ENCODE measurements around the gene ENGASE.

Gene ENGASE

DNA sequence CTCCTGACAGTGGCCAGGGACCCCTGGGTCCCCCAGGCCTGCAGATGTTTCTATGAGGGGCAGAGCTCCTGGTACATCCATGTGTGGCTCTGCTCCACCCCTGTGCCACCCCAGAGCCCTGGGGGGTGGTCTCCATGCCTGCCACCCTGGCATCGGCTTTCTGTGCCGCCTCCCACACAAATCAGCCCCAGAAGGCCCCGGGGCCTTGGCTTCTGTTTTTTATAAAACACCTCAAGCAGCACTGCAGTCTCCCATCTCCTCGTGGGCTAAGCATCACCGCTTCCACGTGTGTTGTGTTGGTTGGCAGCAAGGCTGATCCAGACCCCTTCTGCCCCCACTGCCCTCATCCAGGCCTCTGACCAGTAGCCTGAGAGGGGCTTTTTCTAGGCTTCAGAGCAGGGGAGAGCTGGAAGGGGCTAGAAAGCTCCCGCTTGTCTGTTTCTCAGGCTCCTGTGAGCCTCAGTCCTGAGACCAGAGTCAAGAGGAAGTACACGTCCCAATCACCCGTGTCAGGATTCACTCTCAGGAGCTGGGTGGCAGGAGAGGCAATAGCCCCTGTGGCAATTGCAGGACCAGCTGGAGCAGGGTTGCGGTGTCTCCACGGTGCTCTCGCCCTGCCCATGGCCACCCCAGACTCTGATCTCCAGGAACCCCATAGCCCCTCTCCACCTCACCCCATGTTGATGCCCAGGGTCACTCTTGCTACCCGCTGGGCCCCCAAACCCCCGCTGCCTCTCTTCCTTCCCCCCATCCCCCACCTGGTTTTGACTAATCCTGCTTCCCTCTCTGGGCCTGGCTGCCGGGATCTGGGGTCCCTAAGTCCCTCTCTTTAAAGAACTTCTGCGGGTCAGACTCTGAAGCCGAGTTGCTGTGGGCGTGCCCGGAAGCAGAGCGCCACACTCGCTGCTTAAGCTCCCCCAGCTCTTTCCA lies 25.5 kb upstream of the ENGASE start:
- TF ChIP-seq CTCF (IDR thresholded peaks at IDR 0.05; ENCODE audit: low read depth, low read length, missing control alignments), result no peak
- Histone ChIP-seq H3K27me3 (replicated peaks) (peaks cover 3% of the 10 kb centered on the region), H3K27ac (no peak overlapping the region), H3K36me3 (replicated peaks) (no peaks in the 10 kb centered on the region), H3K4me3 (ENCODE audit: low read depth, low read length) (no peak overlapping the region)
- DNase-seq, result no peak
- in situ Hi-C loops (cut with HindIII; ENCODE audit: low pct_ligation_motif_present, low sequenced_read_pairs), result no loop called here

- no peak overlapping the region for H3K27ac ChIP-seq
- no peak for TF ChIP-seq CTCF (IDR thresholded peaks at IDR 0.05; ENCODE audit: low read depth, low read length, missing control alignments)
- in situ Hi-C loops (cut with HindIII; ENCODE audit: low pct_ligation_motif_present, low sequenced_read_pairs), result no loop called here
These were observed 24.8 kb upstream of the ENGASE start for GRCh38 chr17:79049821-79050220.

GRCh38 chr17:79050551-79050950 lies 24.1 kb upstream of the ENGASE start:
- no peak overlapping the region for H3K27ac ChIP-seq
- no peak for TF ChIP-seq CTCF (IDR thresholded peaks at IDR 0.05; ENCODE audit: low read depth, low read length, missing control alignments)

More at GRCh38 chr17:79049821-79050220, 24.8 kb upstream of the ENGASE start:
- DNase-seq, result no peak
- Histone ChIP-seq H3K36me3 (replicated peaks) (no peaks in the 10 kb centered on the region), H3K27me3 (replicated peaks) (peaks cover 3% of the 10 kb centered on the region), H3K4me3 (ENCODE audit: low read depth, low read length) (no peak overlapping the region)

DNA sequence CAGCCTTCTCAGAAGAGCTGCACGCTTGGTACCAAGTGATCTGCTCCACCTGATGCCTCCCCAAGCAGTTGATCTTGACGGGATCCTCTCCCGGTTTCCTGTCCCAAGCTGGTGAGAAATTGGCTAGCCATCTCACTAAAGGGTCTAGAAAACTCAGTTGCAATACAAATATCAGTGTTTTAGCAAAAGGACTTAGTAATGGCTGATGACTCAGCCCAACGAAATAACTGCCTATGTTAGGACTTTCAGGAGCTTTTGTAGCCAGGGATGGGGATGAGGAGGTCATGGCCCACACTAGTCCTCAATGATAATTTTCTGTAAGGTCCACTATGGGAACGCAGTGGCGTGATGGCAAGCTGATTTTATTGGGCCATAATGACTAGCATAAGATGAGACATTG lies 23.3 kb upstream of the ENGASE start:
- in situ Hi-C loops (cut with HindIII; ENCODE audit: low pct_ligation_motif_present, low sequenced_read_pairs), result no loop called here
- Histone ChIP-seq H3K27ac (no peak overlapping the region), H3K36me3 (replicated peaks) (no peaks in the 10 kb centered on the region), H3K27me3 (replicated peaks) (peaks cover 3% of the 10 kb centered on the region), H3K4me3 (ENCODE audit: low read depth, low read length) (no peak overlapping the region)
- no peak for TF ChIP-seq CTCF (IDR thresholded peaks at IDR 0.05; ENCODE audit: low read depth, low read length, missing control alignments)
- DNase-seq, result no peak

More at GRCh38 chr17:79050551-79050950, 24.1 kb upstream of the ENGASE start:
- no peak overlapping the region for H3K4me3 ChIP-seq (ENCODE audit: low read depth, low read length)
- no peaks in the 10 kb centered on the region for H3K36me3 ChIP-seq (replicated peaks)
- in situ Hi-C loops (cut with HindIII; ENCODE audit: low pct_ligation_motif_present, low sequenced_read_pairs), result no loop called here
- H3K27me3 ChIP-seq (replicated peaks), result peaks cover 3% of the 10 kb centered on the region
- no peak for DNase-seq

DNA sequence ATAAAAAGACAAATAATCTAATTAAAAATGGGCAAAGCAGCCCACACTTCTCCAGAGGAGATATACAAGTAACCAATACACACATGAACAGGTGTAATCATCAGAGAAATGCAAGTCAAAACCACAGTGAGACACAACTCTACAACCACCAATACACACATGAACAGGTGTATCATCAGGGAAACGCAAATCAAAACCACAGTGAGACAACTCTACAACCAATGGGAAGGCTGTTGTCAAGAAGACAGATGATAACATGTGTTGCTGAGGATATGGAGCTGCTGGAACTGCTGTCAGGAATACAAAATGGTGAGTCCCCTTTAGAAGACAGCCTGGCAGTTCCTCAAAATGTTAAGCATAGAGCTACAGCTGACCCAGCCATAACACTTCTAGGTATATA lies 22.5 kb upstream of the ENGASE start:
- H3K4me3 ChIP-seq (ENCODE audit: low read depth, low read length), result no peak overlapping the region
- DNase-seq, result no peak
- no peak for TF ChIP-seq CTCF (IDR thresholded peaks at IDR 0.05; ENCODE audit: low read depth, low read length, missing control alignments)
- no peak overlapping the region for H3K27ac ChIP-seq
- H3K27me3 ChIP-seq (replicated peaks), result no peaks in the 10 kb centered on the region
- no peaks in the 10 kb centered on the region for H3K36me3 ChIP-seq (replicated peaks)
- in situ Hi-C loops (cut with HindIII; ENCODE audit: low pct_ligation_motif_present, low sequenced_read_pairs), result no loop called here

All from brain microvascular endothelial cell (primary cell).